Motor neuron (in vitro differentiated cells): Measurements from ENCODE around the gene FAAP100. TPM values are rescaled to one million over a fixed set of nuclear protein-coding genes. Genes with fewer than 3 reads are reported as not detected.

Experiments
- ATAC-seq, 8 experiments: fragments of 200-7000 bp; cut with Tn5 transposase; replicated peaks in 6 of 8; 2 replicates each; pipeline ENCODE4 v1.8.0; 2021; ENCODE audit warnings: mild to moderate bottlenecking in 8 of 8, moderate library complexity in 8 of 8
- H3K27ac ChIP-seq, 2 donors: fragments of 250-450 bp; sonication (Bioruptor Pico); 2 replicates each; pipeline ENCODE4 v1.9.0; 2021; ENCODE audit warnings: antibody characterized with exemption in 2 of 2, mild to moderate bottlenecking in 2 of 2, moderate library complexity in 1 of 2
- H3K4me1 ChIP-seq, 2 donors: fragments of 250-450 bp; sonication (Bioruptor Pico); replicated peaks in 1 of 2; 2 replicates each; pipeline ENCODE4 v1.6.1; 2021; ENCODE audit warnings: antibody characterized with exemption in 2 of 2, mild to moderate bottlenecking in 2 of 2, moderate library complexity in 1 of 2
- H3K4me3 ChIP-seq, 5 donors: fragments of 250-450 bp; sonication (Bioruptor Pico); 2 replicates each; pipeline ENCODE4 v1.9.0; 2021; ENCODE audit warnings: antibody characterized with exemption in 5 of 5, mild to moderate bottlenecking in 5 of 5, moderate library complexity in 4 of 5
- WGBS, 10 experiments: fragments of 450-650 bp; shearing (Covaris generic); methylation state at CpG; one replicate each; pipeline ENCODE4 v1.0.0; 2022; 5-methylcytosine and 5-hydroxymethylcytosine counted together
- in situ Hi-C, 9 experiments: fragments of 400-800 bp; cut with MboI; loops; one replicate each; pipeline ENCODE4 v1.15.0; 2021; ENCODE audit warnings: low sequenced_read_pairs in 9 of 9, low pct_unique_long_range_greater_than_20kb in 2 of 9; ENCODE audit not compliant: unreplicated experiment in 9 of 9
- total RNA-seq, 8 experiments: library from RNA; unstranded; fragments of 300-600 nt; gene quantifications; 2 replicates each; pipeline versions ENCODE4 v1.2.3 to v1.2.4, GENCODE V29; 2022

The FAAP100 gene
- total RNA-seq, 8 experiments from 2014 or later: 13.9 to 34.9 (median 22.8) TPM

- Histone ChIP-seq H3K4me1 (peaks cover 28 to 32% of the 10 kb centered on the region in 2 donors), H3K4me3 (peak within 1 kb of the TSS; percentile 63 to 98 (median 93)), H3K27ac (peak within 1 kb of the TSS; percentile 99)
- no CpG with 5 or more reads among the region's 111 CpGs for WGBS, 10 experiments
- peak; percentile 7 to 65 (median 56) for ATAC-seq
- in situ Hi-C loops: loop anchor here in 1 of 9 experiments (25.0 kb wide), 1 partner anchor 250 kb away; no protein-coding TSS in a partner anchor
Observed at GRCh38 chr17:81512562-81513371, 39.4 kb downstream of the FAAP100 start, which contains the start of gene ACTG1. ACTG1 (minus strand) TSS chr17:81512799; CDS start chr17:81512354, 445 bp downstream.

DNA sequence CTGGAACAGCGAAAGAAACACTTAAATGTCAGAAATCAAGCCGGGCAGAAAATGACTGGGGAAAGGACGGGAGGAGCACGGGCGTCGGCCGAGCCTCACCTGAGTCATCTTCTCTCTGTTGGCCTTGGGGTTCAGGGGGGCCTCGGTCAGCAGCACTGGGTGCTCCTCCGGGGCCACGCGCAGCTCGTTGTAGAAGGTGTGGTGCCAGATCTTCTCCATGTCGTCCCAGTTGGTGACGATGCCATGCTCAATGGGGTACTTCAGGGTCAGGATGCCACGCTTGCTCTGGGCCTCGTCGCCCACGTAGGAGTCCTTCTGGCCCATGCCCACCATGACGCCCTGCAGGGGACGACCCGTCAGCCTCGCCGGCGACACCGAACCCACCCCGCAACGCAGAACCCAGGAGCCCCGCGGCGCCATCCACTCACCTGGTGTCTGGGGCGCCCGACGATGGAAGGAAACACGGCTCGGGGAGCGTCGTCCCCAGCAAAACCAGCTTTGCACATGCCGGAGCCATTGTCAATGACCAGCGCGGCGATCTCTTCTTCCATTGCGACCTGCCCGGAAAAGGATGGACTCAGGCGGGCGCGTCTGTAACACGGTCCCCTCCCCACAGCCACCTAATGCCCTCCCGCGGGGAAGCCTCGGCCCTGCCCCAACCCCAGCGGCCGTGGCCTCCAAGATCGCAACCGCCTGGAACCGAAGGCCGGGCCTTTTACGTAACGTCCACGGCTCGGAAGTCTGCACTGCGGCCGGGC lies 40.2 kb downstream of the FAAP100 start:
- ATAC-seq: peak in 5 of 8 experiments; percentile 0 to 8 (median 2)
- peak overlapping the region; percentile 63 to 98 (median 93) for H3K4me3 ChIP-seq
- peak overlapping the region; percentile 99 for H3K27ac ChIP-seq
- peaks cover 28 to 31% of the 10 kb centered on the region in 2 donors for H3K4me1 ChIP-seq
- 0 to 55% (median 2%) methylated on average over 2 to 15 of the region's 62 CpGs; no CpG with 5 or more reads in 4 of the 10 experiments for WGBS, 10 experiments
- in situ Hi-C loops: loop anchor here in 1 of 9 experiments (25.0 kb wide), 1 partner anchor 250 kb away; no protein-coding TSS in a partner anchor

DNA sequence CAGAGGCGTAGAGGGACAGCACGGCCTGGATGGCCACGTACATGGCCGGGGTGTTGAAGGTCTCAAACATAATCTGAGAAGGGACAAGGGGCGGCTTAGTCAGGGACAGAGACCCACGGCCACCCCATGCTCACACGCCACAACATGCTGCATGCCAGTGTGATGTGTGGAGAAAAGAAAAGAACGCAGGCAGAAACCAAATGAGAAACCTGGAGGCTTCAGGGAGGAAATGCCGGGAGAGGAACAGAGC lies 40.7 kb downstream of the FAAP100 start:
- H3K27ac ChIP-seq: peak overlapping the region; percentile 99
- in situ Hi-C loops: loop anchor here in 1 of 9 experiments (25.0 kb wide), 1 partner anchor 249 kb away; no protein-coding TSS in a partner anchor
- WGBS, 10 experiments: 0 to 50% (median 0%) methylated on average over 1 to 4 of the region's 9 CpGs; no CpG with 5 or more reads in 4 of the 10 experiments
- ATAC-seq: no peak
- H3K4me3 ChIP-seq: peak overlapping the region; percentile 63 to 98 (median 93)
- H3K4me1 ChIP-seq: peaks cover 28 to 31% of the 10 kb centered on the region in 2 donors

- peak overlapping the region; percentile 99 for H3K27ac ChIP-seq
- H3K4me3 ChIP-seq: peak overlapping the region; percentile 63 to 98 (median 93)
- peaks cover 27 to 31% of the 10 kb centered on the region in 2 donors for H3K4me1 ChIP-seq
- in situ Hi-C loops: loop anchor here in 1 of 9 experiments (25.0 kb wide), 1 partner anchor 249 kb away; no protein-coding TSS in a partner anchor
- 0 to 60% (median 0%) methylated on average over 6 to 22 of the region's 48 CpGs; no CpG with 5 or more reads in 4 of the 10 experiments for WGBS, 10 experiments
- no peak for ATAC-seq
Observed at GRCh38 chr17:81510785-81511553, 41.2 kb downstream of the FAAP100 start.

DNA sequence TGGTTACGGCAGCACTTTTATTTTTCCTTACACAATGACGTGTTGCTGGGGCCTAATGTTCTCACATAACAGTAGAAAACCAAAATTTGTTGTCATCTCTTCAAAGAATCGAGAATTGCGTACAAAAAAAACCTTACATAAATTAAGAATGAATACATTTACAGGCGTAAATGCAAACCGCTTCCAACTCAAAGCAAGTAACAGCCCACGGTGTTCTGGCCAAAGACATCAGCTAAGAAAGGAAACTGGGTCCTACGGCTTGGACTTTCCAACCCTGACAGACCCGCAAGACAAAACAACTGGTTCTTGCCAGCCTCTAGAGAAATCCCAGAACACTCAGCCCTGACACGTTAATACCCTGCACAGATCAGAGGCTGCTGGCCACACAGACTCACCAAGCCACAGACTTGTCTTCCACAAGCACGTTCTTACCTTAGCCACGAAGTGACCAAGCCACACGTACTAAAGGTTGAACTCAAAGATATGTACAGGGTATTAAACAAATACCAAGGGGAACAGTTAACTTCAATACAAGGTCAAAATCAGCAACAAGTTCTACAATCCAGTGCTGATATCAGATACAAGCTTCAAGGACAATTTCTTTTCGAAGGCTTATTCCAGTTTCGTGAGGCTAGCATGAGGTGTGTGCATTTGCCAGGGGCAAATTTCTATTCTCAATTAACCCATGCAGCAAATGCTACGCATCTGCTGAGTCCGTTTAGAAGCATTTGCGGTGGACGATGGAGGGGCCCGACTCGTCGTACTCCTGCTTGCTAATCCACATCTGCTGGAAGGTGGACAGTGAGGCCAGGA lies 42.0 kb downstream of the FAAP100 start:
- peaks cover 20 to 23% of the 10 kb centered on the region in 2 donors for H3K4me1 ChIP-seq
- H3K27ac ChIP-seq: peak overlapping the region in 1 of 2 donors; percentile 99
- 1 to 46% (median 6%) methylated on average over 4 to 14 of the region's 22 CpGs; no CpG with 5 or more reads in 2 of the 10 experiments for WGBS, 10 experiments
- ATAC-seq: no peak
- in situ Hi-C loops: loop anchor here in 1 of 9 experiments (25.0 kb wide), 1 partner anchor 248 kb away; no protein-coding TSS in a partner anchor
- peak overlapping the region; percentile 63 to 98 (median 93) for H3K4me3 ChIP-seq

- peak overlapping the region; percentile 63 to 98 (median 93) for H3K4me3 ChIP-seq
- peak in 1 of 8 experiments; percentile 0 for ATAC-seq
- 14 to 71% (median 50%) methylated on average over 2 to 7 of the region's 12 CpGs; no CpG with 5 or more reads in 3 of the 10 experiments for WGBS, 10 experiments
- no peak overlapping the region for H3K27ac ChIP-seq
- in situ Hi-C loops: loop anchor here in 1 of 9 experiments (25.0 kb wide), 1 partner anchor 247 kb away; no protein-coding TSS in a partner anchor
- H3K4me1 ChIP-seq: peaks cover 20 to 23% of the 10 kb centered on the region in 2 donors
Observed at GRCh38 chr17:81509207-81509971, 42.8 kb downstream of the FAAP100 start.

DNA sequence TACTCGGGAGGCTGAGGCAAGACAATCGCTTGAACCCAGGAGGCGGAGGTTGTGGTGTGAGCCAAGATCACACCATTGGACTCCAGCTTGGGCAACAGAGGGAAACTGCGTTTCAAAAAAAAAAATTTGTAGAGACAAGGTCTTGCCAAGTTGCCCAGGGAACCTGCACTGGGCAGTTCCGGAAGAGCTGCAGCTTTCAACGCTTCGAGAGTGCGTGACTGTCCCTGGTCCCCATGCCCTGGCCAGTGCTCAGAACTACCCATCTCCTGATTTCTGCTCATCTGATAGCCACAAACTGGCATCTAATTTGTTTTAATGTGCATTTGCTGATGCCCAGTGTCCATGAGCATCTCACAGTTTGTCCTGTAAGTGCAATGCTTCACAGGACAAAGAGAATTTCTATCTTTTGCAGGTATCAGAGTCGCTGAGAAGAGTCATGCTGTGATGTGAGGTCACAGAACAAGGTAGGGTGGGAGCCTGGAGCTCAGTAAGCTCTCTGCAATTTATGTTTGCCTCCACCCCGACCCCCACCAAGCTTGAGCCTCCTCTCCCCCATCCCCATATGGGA lies 43.4 kb downstream of the FAAP100 start:
- 9 to 92% (median 47%) methylated on average over 1 to 9 of the region's 10 CpGs; no CpG with 5 or more reads in 3 of the 10 experiments for WGBS, 10 experiments
- Histone ChIP-seq H3K4me1 (peaks cover 16 to 17% of the 10 kb centered on the region in 2 donors), H3K4me3 (peak overlapping the region in 4 of 5 donors; percentile 63 to 96 (median 93)), H3K27ac (no peak overlapping the region)
- peak in 2 of 8 experiments; percentile 0 to 4 for ATAC-seq
- in situ Hi-C loops: loop anchor here in 1 of 9 experiments (25.0 kb wide), 1 partner anchor 246 kb away; no protein-coding TSS in a partner anchor

GRCh38 chr17:81503619-81504018 lies 48.5 kb downstream of the FAAP100 start:
- ATAC-seq: no peak
- in situ Hi-C loops: loop anchor here in 1 of 9 experiments (25.0 kb wide), 1 partner anchor 241 kb away; no protein-coding TSS in a partner anchor
- no peak overlapping the region for H3K4me3 ChIP-seq
- H3K27ac ChIP-seq: no peak overlapping the region
- peaks cover under 1 to 3% of the 10 kb centered on the region in 2 donors for H3K4me1 ChIP-seq

DNA sequence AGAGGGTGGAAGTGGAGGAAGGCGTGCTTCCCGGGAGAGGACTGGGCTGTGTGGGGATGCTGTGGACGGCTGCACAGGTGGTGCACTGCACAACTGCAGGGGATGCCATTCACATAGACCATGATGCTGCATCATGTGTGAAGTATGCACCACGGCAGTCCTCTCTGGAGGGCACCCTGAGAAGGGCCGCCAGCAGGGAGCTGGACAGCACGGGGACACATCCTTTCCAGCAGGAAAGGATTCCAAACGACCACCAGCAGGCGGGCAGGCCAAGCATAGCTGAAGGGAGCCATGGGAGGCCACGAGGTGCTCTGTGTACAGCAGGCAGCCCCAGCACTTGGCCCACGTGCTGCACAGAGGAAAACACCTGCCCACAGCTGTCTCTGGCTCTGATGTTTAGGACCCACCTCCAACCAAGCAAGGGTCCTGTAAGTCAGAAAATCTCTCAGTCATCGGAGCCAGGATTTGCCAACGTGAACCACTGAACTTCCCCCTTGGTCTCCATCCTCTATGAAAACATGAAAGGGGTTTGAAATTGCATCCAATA lies 49.6 kb downstream of the FAAP100 start:
- ATAC-seq: peak in 3 of 8 experiments; percentile 4 to 5 (median 5)
- H3K4me3 ChIP-seq: no peak overlapping the region
- in situ Hi-C loops: loop anchor here in 1 of 9 experiments (25.0 kb wide), 1 partner anchor 240 kb away; no protein-coding TSS in a partner anchor
- no peak overlapping the region for H3K27ac ChIP-seq
- no peaks in the 10 kb centered on the region for H3K4me1 ChIP-seq
- 50 to 80% (median 65%) methylated on average over 1 to 5 of the region's 12 CpGs; no CpG with 5 or more reads in 3 of the 10 experiments for WGBS, 10 experiments

- 40 to 80% (median 66%) methylated on average over 1 to 4 of the region's 7 CpGs; no CpG with 5 or more reads in 7 of the 10 experiments for WGBS, 10 experiments
- H3K4me1 ChIP-seq: no peaks in the 10 kb centered on the region
- no peak overlapping the region for H3K4me3 ChIP-seq
- in situ Hi-C loops: loop anchor here in 1 of 9 experiments (25.0 kb wide), 1 partner anchor 238 kb away; no protein-coding TSS in a partner anchor
- ATAC-seq: peak in 1 of 8 experiments; percentile 0
- H3K27ac ChIP-seq: no peak overlapping the region
Observed at GRCh38 chr17:81500047-81500446, 52.1 kb downstream of the FAAP100 start.
